Dendritic cell treated with granulocyte-macrophage colony-stimulating factor and Interleukin-4, amounts not matched to agents 40 ng/mL and 50 ng/mL, for 4 days (primary cell): ENCODE measurements around the gene COL4A4.

Experiments
- H3K27ac Mint-ChIP-seq: one replicate; pipeline ENCODE4 v1.8.0; 2022; ENCODE audit warnings: mild to moderate bottlenecking, mixed read lengths
- H3K27me3 Mint-ChIP-seq: one replicate; pipeline ENCODE4 v1.8.0; 2022; ENCODE audit warnings: mild to moderate bottlenecking, mixed read lengths
- H3K36me3 Mint-ChIP-seq: one replicate; pipeline ENCODE4 v1.8.0; 2022; ENCODE audit warnings: low read depth, mixed read lengths
- H3K4me1 Mint-ChIP-seq: one replicate; pipeline ENCODE4 v1.8.0; 2022; ENCODE audit warnings: low read depth, mixed read lengths
- H3K4me3 Mint-ChIP-seq: one replicate; pipeline ENCODE4 v1.8.0; 2022; ENCODE audit warnings: mild to moderate bottlenecking, moderate library complexity, mixed read lengths
- H3K9me3 Mint-ChIP-seq: one replicate; pipeline ENCODE4 v1.8.0; 2022; ENCODE audit warnings: mixed read lengths
- intact Hi-C: fragments of 100-400 bp; cut with micrococcal nuclease; formaldehyde crosslinking; loops from one replicate; pipeline ENCODE4 v1.15.0; 2022

Gene COL4A4

DNA sequence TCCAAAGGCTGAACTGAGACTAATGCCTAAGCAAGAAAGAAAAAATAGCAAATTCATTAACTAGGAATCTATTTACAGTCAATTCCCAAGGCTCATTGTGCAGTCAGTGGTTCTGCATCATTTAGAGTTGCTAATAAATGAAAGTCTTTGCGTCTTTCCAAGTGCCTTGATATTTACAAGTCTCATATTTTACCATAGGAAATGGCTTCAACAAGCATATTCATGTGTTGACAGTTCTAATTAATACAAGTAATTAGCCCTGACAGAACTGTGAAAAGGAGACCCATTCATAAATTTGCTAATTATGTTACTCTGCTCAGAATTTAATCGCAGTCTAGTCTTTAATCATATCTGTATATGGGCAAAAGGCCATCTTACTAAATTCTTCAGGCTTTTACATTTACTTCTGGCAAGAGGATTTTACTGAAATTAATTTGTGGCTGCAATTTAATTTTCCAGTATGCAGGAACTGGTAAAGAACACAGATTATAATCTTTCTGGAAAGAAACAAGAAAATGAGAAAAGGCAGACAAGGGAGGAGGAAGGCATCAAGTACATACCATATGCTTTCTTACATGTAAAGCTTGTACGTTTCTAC is 201.7 kb downstream of the COL4A4 start:
- H3K36me3 Mint-ChIP-seq, result peaks cover 4% of the 10 kb centered on the region
- no peaks in the 10 kb centered on the region for H3K4me1 Mint-ChIP-seq
- no peak overlapping the region for H3K27ac Mint-ChIP-seq
- H3K4me3 Mint-ChIP-seq, result no peak overlapping the region
- peaks cover 13% of the 10 kb centered on the region for H3K9me3 Mint-ChIP-seq
- H3K27me3 Mint-ChIP-seq, result no peaks in the 10 kb centered on the region
- intact Hi-C loops, result no loop called here

DNA sequence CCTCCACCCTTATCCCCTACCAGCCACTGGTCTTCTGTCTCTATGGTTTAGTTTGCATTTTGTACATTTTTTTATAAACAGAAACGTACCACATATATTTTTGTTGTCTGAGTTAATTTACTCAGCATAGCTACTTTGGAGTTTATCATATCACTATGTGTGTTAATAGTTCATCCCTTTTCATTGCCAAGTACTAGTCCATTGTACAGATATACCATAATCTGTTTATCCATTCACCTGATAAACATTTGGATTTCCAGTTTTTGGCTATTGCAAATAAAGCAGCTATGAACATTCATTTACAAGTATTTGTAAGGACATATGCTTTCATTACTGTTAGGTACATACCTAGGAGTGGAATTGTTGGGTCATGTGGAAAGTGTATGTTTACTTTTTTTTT is 204.6 kb downstream of the COL4A4 start:
- no peak overlapping the region for H3K27ac Mint-ChIP-seq
- H3K4me1 Mint-ChIP-seq, result no peaks in the 10 kb centered on the region
- H3K27me3 Mint-ChIP-seq, result no peaks in the 10 kb centered on the region
- no peak overlapping the region for H3K4me3 Mint-ChIP-seq
- H3K36me3 Mint-ChIP-seq, result peaks cover 6% of the 10 kb centered on the region
- H3K9me3 Mint-ChIP-seq, result peaks cover 16% of the 10 kb centered on the region
- intact Hi-C loops, result no loop called here

DNA sequence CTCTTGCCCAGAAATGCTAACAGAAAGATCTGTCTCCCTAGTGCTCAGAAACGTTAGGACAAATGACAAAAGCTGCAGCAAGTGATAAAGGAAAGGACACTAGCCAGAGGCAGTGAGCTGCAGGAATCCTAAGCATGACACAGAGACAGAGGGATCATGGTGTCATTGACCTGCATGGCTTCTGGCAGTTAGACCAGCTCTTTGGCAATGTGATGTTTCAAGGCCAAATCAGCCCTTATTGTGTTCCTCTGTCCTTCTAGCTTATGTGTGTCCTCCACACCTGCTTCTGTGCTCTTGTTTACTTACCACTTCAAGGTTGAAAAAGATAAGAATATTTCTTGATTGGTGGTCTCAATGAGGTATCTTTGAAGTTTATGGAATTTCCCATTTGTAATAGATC is 207.3 kb downstream of the COL4A4 start:
- Mint-ChIP-seq H3K36me3 (peaks cover 6% of the 10 kb centered on the region), H3K9me3 (peaks cover 16% of the 10 kb centered on the region), H3K4me3 (no peak overlapping the region), H3K27ac (no peak overlapping the region), H3K27me3 (no peaks in the 10 kb centered on the region), H3K4me1 (peaks cover 6% of the 10 kb centered on the region)
- intact Hi-C loops, result no loop called here

- Mint-ChIP-seq H3K27me3 (no peaks in the 10 kb centered on the region), H3K4me1 (peaks cover 6% of the 10 kb centered on the region), H3K9me3 (peaks cover 16% of the 10 kb centered on the region), H3K4me3 (no peak overlapping the region), H3K27ac (no peak overlapping the region), H3K36me3 (peaks cover 6% of the 10 kb centered on the region)
- intact Hi-C loops, result no loop called here
Measured at GRCh38 chr2:226953826-226954225, 210.2 kb downstream of the COL4A4 start.

DNA sequence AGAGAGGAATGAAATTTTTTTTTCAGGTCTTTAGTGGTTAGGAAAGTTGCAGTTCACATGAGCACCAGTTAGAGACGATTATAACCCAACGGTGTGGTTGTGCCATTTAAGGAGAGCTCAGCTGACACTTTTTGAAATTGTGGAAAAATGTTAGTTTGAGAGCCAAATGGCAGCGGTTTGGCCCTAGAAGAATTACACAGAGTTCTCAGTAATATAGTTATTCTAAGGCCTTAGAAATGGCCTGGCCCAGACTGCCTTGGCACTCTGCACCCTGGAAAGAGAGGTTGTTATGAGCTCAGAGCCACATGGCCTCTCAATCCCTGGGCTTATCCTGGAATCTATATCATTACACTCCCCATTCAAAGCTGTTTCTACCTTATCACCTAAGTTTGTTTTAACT is 210.8 kb downstream of the COL4A4 start:
- Mint-ChIP-seq H3K27ac (no peak overlapping the region), H3K4me3 (no peak overlapping the region), H3K27me3 (no peaks in the 10 kb centered on the region), H3K9me3 (peaks cover 13% of the 10 kb centered on the region), H3K36me3 (peaks cover 6% of the 10 kb centered on the region), H3K4me1 (peaks cover 6% of the 10 kb centered on the region)
- intact Hi-C loops, result no loop called here
